Panc1 (cell line): ENCODE measurements around the gene TOP2A.

ENCODE experiments used
- CTCF ChIP-seq: fragments of 450-650 bp; IDR thresholded peaks from 2 replicates; pipeline ENCODE4 v1.5.1; 2017; ENCODE audit warnings: mild to moderate bottlenecking
- POLR2AphosphoS5 ChIP-seq: IDR thresholded peaks from 2 replicates; pipeline ENCODE4 v1.6.1; 2012; ENCODE audit warnings: mild to moderate bottlenecking, low read depth, low read length, moderate library complexity
- REST ChIP-seq, 2 experiments: IDR thresholded peaks; 2 replicates each; pipeline ENCODE4 v1.6.1; 2011 to 2012; ENCODE audit warnings: low read depth in 2 of 2, control low read depth in 1 of 2, low read length in 1 of 2, mild to moderate bottlenecking in 1 of 2, moderate library complexity in 1 of 2; ENCODE audit not compliant: insufficient read depth in 1 of 2
- SIN3A ChIP-seq: IDR thresholded peaks from 2 replicates; pipeline ENCODE4 v1.6.1; 2012; ENCODE audit warnings: low read depth, mild to moderate bottlenecking, low read length, moderate library complexity, borderline replicate concordance; ENCODE audit not compliant: insufficient read depth
- TCF7L2 ChIP-seq: IDR thresholded peaks from 2 replicates; pipeline ENCODE4 v1.6.1; 2011; ENCODE audit warnings: mild to moderate bottlenecking, low read depth, low read length, inconsistent platforms

DNA sequence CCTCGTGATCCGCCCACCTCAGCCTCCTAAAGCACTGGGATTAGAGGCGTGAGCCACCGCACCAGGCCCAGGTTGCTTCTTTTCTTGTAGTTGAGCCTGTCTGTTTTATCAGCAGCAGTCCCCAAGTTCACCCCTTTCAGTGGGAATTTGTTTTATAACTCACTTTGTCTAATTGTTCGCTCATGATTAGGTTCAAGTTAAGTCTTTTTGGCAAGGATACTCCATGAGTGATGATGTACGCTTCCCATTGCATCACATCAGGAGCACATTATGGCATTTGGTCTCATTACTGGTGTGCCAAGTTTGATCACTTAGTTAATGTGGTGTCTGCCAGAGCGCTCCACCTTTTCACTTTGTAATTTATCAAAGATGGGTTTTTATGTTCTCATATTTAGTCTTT, 38.7 kb downstream of the TOP2A start:
- TF ChIP-seq TCF7L2 (no peak), CTCF (no peak), POLR2AphosphoS5 (no peak), REST (IDR thresholded peaks at IDR 0.05; ENCODE audit: insufficient read depth in 1 of 2, low read depth in 2 of 2, low read length in 1 of 2) (no peak), SIN3A (no peak)
